ENCODE measurements around the gene CHKA. TPM values are rescaled to one million over a fixed set of nuclear protein-coding genes. Genes with fewer than 3 reads are reported as not detected.

The CHKA gene
- total and polyA plus RNA-seq, 2 of the 8 experiments (the other 6 are each of a cell fraction or from before 2014, with no cell fraction given) = 61.2 to 86.6 TPM

GRCh38 chr11:68168694-68169093 lies 47.5 kb upstream of the CHKA start (continued):
- TF ChIP-seq SIX5 (IDR thresholded peaks at IDR 0.05; ENCODE audit: low read depth, low read length) (no peak), BRCA1 (IDR thresholded peaks at IDR 0.05; ENCODE audit: low read depth, low read length) (no peak)

Data from H1 (cell line).